PC-3 (cell line): ENCODE data around the gene MTHFD1L.

Experiments
- CTCF ChIP-seq: fragments of 300-600 bp; sonication (generic); conservative IDR thresholded peaks from 2 replicates; pipeline ENCODE4 v1.5.1; 2017; ENCODE audit warnings: antibody characterized with exemption, low read depth, mild to moderate bottlenecking, low read length
- EZH2 ChIP-seq: fragments of 300-600 bp; sonication (generic); IDR thresholded peaks from one replicate; pipeline ENCODE4 v1.6.1; 2017; ENCODE audit warnings: antibody characterized with exemption, mild to moderate bottlenecking, low read length; ENCODE audit not compliant: unreplicated experiment
- EZH2phosphoT487 ChIP-seq: fragments of 300-600 bp; sonication (generic); IDR thresholded peaks from 2 replicates; pipeline ENCODE4 v1.6.1; 2018; ENCODE audit warnings: mild to moderate bottlenecking, antibody characterized with exemption, low read length, borderline replicate concordance

DNA sequence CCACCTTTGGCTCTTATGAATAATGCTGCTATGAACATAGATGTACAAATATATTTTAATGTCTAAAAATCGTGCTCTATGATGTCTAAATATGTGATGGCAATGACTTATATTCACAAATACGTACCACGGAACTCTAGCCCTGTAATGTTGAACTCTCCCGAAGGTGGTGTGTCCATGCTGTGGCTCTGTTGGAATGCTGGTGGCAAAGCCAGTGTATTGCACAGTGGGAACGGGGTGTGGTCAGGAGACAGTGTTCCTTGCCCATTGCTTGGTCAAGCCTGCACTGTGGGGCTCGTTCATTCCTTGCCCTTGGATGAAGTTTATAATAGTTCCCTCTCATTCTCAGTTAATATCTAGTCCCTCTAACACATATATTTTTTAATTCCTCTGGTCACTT, 109.6 kb downstream of the MTHFD1L start:
- TF ChIP-seq CTCF (no peak), EZH2phosphoT487 (no peak), EZH2 (no peak)
